Measurements from ENCODE around the gene OPCML. TPM values are rescaled to one million over a fixed set of nuclear protein-coding genes. Genes with fewer than 3 reads are reported as not detected.

The OPCML gene
- total and polyA plus RNA-seq, 2 donors (not counting 1 experiment from before 2014, with no cell fraction given), result 0.99 to 2.8 TPM

DNA sequence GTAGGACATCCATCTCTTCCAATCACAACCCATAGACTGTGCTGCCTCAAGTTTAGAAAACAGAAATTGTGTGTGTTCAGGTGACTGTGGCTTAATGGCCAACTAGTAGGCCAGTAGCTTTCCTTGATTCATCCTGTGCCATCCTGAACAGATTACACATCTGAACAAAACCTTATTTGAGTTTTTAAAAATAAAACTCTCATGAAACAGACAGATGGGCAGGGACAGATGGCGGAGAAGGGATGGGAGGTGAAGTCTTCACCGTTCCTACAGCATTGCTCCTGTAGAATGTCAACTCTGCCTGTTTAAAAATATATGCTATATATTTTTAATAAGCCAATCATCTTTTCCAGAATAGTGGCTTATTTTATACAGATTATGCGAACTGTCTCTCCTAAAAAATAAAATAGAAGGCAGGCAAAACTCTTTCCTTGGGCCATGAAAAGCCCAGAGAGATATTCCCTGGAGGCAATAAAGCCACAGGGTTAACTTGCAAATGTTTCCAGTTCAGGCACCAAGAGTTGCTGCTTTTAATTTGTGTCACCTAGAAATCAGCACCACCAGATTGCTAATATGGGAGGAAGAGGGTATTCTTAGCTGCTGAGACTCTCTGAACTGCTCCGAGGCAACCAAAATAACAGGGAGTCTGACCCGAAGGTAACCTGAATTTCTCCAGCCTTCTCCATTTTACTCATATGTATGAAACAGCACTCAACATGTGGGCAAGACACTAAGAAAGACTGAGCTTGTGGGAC lies 861.2 kb downstream of the OPCML start:
- Histone ChIP-seq H3K4me2 (ENCODE audit: extremely low read depth, insufficient read depth, low read length) (no peak overlapping the region), H3K79me2 (ENCODE audit: control insufficient read depth, insufficient read depth, low read length) (no peaks in the 10 kb centered on the region), H3K27me3 (ENCODE audit: control insufficient read depth, insufficient read depth, low read length) (no peaks in the 10 kb centered on the region), H3K9ac (ENCODE audit: insufficient read depth, low read length) (no peak overlapping the region), H3K4me1 (ENCODE audit: control insufficient read depth, extremely low read depth, insufficient read depth, low read length) (no peaks in the 10 kb centered on the region), H3K36me3 (ENCODE audit: control insufficient read depth, insufficient read depth, low read length) (no peaks in the 10 kb centered on the region), H3K9me3 (ENCODE audit: control insufficient read depth, insufficient read depth, low read depth, low read length) (no peaks in the 10 kb centered on the region), H4K20me1 (ENCODE audit: control insufficient read depth, extremely low read depth, insufficient read depth, low read length) (no peaks in the 10 kb centered on the region), H3K27ac (ENCODE audit: insufficient read depth, low read length) (no peak overlapping the region), H2AFZ (ENCODE audit: low read length) (no peak overlapping the region), H3K4me3 (replicated peaks in 1 of 4; ENCODE audit: control extremely low read depth in 1 of 4, insufficient read depth in 1 of 4, low read depth in 3 of 4, low read length in 4 of 4) (no peak overlapping the region)
- no peak for TF ChIP-seq EZH2 (IDR thresholded peaks at IDR 0.05; ENCODE audit: low read length, missing control alignments)
- TF ChIP-seq CTCF (conservative IDR thresholded peaks at IDR 0.05 in 1 of 2, IDR thresholded peaks at IDR 0.05 in 1 of 2; ENCODE audit: low read depth in 1 of 2, low read length in 2 of 2), result no peak
- DNase-seq (ENCODE audit: low read depth in 2 of 2), result no peak

DNA sequence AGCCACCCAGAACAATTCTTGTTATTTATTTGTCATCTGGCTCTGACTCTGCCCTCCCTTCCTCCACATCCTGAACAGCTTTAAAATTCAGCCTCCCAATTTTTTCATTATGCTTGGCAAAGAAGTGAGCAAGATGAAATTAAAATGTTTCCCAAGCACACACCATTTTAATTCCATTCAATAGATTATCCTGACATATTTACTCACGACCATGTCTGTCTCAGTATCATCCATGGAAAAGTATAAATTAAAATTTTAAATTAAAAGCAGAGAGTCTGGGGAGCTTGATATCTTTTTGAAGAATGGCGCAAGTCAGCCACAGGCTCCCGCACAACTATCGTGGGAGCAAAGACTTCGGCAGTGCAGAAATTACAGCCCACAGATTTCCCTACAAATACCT lies 862.4 kb downstream of the OPCML start:
- Histone ChIP-seq H3K27me3 (ENCODE audit: control insufficient read depth, insufficient read depth, low read length) (no peaks in the 10 kb centered on the region), H3K36me3 (ENCODE audit: control insufficient read depth, insufficient read depth, low read length) (no peaks in the 10 kb centered on the region), H3K9me3 (ENCODE audit: control insufficient read depth, insufficient read depth, low read depth, low read length) (no peaks in the 10 kb centered on the region), H3K9ac (ENCODE audit: insufficient read depth, low read length) (no peak overlapping the region), H3K4me3 (replicated peaks in 1 of 4; ENCODE audit: control extremely low read depth in 1 of 4, insufficient read depth in 1 of 4, low read depth in 3 of 4, low read length in 4 of 4) (no peak overlapping the region), H4K20me1 (ENCODE audit: control insufficient read depth, extremely low read depth, insufficient read depth, low read length) (no peaks in the 10 kb centered on the region), H3K4me1 (ENCODE audit: control insufficient read depth, extremely low read depth, insufficient read depth, low read length) (no peaks in the 10 kb centered on the region), H3K79me2 (ENCODE audit: control insufficient read depth, insufficient read depth, low read length) (no peaks in the 10 kb centered on the region), H2AFZ (ENCODE audit: low read length) (no peak overlapping the region), H3K4me2 (ENCODE audit: extremely low read depth, insufficient read depth, low read length) (no peak overlapping the region), H3K27ac (ENCODE audit: insufficient read depth, low read length) (no peak overlapping the region)
- TF ChIP-seq EZH2 (IDR thresholded peaks at IDR 0.05; ENCODE audit: low read length, missing control alignments) (no peak), CTCF (conservative IDR thresholded peaks at IDR 0.05 in 1 of 2, IDR thresholded peaks at IDR 0.05 in 1 of 2; ENCODE audit: low read depth in 1 of 2, low read length in 2 of 2) (no peak)
- no peak for DNase-seq (ENCODE audit: low read depth in 2 of 2)

- no peaks in the 10 kb centered on the region for H3K9me3 ChIP-seq (ENCODE audit: control insufficient read depth, insufficient read depth, low read depth, low read length)
- no peaks in the 10 kb centered on the region for H3K4me1 ChIP-seq (ENCODE audit: control insufficient read depth, extremely low read depth, insufficient read depth, low read length)
- H3K27me3 ChIP-seq (ENCODE audit: control insufficient read depth, insufficient read depth, low read length), result no peaks in the 10 kb centered on the region
- TF ChIP-seq CTCF (conservative IDR thresholded peaks at IDR 0.05 in 1 of 2, IDR thresholded peaks at IDR 0.05 in 1 of 2; ENCODE audit: low read depth in 1 of 2, low read length in 2 of 2), result no peak
- TF ChIP-seq EZH2 (IDR thresholded peaks at IDR 0.05; ENCODE audit: low read length, missing control alignments), result no peak
- H3K4me2 ChIP-seq (ENCODE audit: extremely low read depth, insufficient read depth, low read length), result no peak overlapping the region
- H3K36me3 ChIP-seq (ENCODE audit: control insufficient read depth, insufficient read depth, low read length), result no peaks in the 10 kb centered on the region
- H3K9ac ChIP-seq (ENCODE audit: insufficient read depth, low read length), result no peak overlapping the region
- no peaks in the 10 kb centered on the region for H3K79me2 ChIP-seq (ENCODE audit: control insufficient read depth, insufficient read depth, low read length)
- H3K4me3 ChIP-seq (replicated peaks in 1 of 4; ENCODE audit: control extremely low read depth in 1 of 4, insufficient read depth in 1 of 4, low read depth in 3 of 4, low read length in 4 of 4), result no peak overlapping the region
- H2AFZ ChIP-seq (ENCODE audit: low read length), result no peak overlapping the region
- DNase-seq (ENCODE audit: low read depth in 2 of 2), result no peak
- no peaks in the 10 kb centered on the region for H4K20me1 ChIP-seq (ENCODE audit: control insufficient read depth, extremely low read depth, insufficient read depth, low read length)
- H3K27ac ChIP-seq (ENCODE audit: insufficient read depth, low read length), result no peak overlapping the region
Measured at GRCh38 chr11:132665205-132665604, 867.1 kb downstream of the OPCML start.
